CD4-positive, alpha-beta T cell treated with Interleukin-2 at 100 ng/mL for 4 hours (primary cell): ENCODE results near the gene IKBIP.
A peak's percentile ranks its signal among the peaks of the same experiment; 100 is the strongest.
"Not testable (repeated sequence)": the region's sequence is repeated elsewhere in the genome, so short reads cannot be mapped to it uniquely, and the experiment has no call there.

Experiments
- DNase-seq: peaks from one replicate; pipeline ENCODE4 v3.0.0-alpha.2; 2020; ENCODE audit warnings: low spot score

The IKBIP gene

GRCh38 chr12:98644712-98645571 lies at the start of gene IKBIP, which contains the start of gene APAF1:
Gene IKBIP, minus strand, starts transcription at chr12:98644788. Its CDS starts 87 bp downstream, at chr12:98644701.
Gene APAF1, plus strand, starts transcription at chr12:98645290. Its CDS starts 3,070 bp downstream, at chr12:98648360.
- peak; percentile 96 for DNase-seq

DNA sequence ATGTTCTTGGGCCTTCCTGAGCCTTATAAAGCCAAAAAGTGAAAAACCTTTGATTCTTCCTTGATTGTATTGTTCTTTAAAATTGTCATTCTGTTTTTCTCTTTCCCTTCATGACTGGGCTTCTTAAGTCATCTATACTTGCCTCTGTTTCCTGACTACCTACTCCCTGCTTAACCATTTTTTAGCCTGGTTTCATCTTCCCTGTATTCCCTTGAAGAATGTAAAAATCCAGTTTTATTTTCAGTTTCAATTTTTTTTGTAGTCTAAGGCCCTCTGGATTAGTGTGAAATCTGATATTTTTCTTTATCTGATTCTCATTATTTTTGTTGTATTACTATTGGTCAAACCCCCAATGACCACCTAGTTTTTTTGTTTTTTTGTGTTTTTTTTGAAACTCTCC lies 46.8 kb upstream of the IKBIP start:
- no peak for DNase-seq

DNA sequence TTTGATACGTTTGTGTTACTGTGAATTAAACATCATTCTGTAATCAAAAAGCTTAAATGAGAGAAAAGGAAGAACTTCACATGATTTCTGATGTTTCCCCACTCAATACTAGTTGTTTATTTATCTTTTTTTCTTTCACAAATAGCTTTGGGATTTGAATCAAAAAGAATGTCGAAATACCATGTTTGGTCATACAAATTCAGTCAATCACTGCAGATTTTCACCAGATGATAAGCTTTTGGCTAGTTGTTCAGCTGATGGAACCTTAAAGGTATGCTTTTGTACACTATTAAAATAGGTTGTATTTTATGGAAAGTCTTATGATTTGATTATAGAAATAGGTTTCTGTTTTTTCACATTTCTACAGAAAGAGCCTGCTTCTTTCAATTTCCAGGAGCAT lies 42.0 kb upstream of the IKBIP start:
- no peak for DNase-seq

GRCh38 chr12:98684199-98684598 lies 39.6 kb upstream of the IKBIP start:
- no peak for DNase-seq

DNA sequence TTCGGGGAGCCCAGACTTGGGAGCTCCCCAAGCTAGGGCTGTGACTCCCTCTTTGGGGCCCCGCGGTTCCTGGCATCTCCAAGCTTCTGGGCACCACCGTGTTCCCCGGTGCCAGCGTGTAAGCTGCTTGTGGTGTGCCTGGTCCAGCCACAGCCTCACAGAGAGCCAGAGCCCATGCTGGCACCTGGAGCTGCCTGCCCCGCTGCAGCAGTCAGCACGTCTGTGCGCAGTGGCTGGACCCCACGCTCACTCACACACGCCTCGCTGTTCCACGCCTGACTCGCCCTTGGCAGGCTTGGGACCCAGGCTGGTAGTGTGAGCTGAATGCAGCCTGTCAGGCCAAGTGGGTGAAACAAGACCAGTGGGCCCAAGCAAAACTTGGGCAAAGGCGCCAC lies 35.0 kb upstream of the IKBIP start:
- DNase-seq, result no peak

- no peak for DNase-seq
These were observed 34.5 kb upstream of the IKBIP start for GRCh38 chr12:98678946-98679610.

- no peak for DNase-seq
These were observed 33.8 kb upstream of the IKBIP start for GRCh38 chr12:98678236-98678945.

DNA sequence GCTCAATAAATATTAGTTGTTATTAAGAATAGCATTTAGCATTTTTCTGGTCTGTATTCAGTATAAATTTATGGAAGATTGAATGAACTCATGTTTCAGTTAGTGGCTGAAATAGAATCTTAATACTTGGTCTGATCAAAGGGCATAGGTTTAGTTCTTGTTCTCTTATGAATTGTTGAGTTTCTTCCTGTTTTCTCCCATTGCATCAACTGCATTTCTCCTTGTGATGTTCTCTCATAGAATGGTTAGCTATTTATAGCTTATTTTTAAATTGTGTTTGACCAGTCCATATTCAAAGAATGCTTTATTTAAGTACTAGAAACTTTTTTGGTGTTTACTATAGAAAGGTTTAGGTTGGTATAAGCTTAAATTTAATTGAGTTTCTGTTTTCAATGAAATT lies 30.3 kb upstream of the IKBIP start:
- DNase-seq, result no peak

GRCh38 chr12:98671459-98671858 lies 26.9 kb upstream of the IKBIP start:
- DNase-seq, result no peak

DNA sequence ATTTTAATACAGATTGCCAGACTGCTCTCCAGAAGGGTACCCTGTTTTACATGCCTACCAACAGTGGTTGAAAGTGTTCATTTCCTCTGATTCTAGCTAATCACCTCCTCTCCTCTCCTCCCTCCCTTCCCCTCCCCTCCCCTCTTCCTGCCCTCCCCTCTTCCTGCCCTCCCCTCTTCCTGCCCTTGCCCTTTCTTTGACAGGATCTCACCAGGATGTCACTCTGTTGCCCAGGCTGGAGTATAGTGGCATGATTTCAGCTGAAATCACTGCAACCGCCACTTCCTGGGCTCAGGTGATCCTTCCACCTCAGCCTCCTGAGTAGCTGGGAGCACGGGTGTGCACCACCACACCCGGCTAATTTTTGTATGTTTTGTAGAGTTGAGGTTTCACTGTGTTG lies 25.2 kb upstream of the IKBIP start:
- DNase-seq, result no peak

DNA sequence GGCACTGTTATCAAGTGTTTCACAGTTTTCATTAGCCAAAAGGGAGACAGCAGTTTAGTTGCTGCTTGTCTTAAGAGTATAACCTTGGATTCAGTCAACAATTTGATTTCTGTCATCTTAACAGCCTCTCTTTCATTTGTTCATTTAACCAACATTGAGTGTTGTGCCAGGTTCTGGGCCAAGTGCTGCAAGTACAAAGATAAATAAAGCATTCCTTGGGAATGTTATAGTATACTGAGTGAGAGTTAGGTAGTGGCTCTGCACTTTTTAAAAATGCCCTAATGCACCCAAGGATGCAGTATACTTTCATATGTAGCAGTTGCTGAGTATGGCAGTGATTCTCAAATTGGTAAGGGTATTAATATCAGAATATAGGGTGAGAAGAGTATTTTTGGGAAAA lies 15.9 kb upstream of the IKBIP start:
- no peak for DNase-seq

GRCh38 chr12:98656289-98657101 lies 11.9 kb upstream of the IKBIP start:
- DNase-seq, result no peak

DNA sequence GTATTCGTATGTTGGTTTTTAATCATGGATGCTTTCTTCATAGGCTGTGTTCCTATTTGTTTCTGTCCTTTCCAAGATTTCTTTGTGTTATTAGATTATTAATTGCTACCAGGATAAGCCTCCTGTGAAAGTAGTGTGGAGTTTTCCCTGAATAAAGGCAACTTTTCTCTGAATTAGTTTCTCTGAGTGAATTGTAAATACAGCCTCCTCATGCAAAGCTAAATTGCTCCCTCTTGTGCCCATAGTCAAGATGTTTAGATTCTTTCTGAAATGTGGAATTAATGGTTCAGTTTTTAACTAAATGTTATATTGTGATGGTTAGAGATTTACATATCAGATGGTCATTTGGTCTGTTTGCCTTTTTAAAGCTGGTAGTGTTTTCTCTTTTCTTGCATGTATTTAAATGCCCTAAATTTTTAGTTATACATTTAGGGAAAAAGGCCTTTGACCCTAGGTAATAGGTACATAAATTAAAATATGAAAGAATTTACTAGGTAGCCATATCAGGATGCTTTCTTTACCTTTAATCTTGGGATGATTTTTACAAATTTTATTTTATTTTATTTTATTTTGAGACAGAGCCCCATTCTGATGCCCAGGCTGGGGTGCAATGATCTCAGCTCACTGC lies 9.4 kb upstream of the IKBIP start:
- DNase-seq, result peak; percentile 64

DNA sequence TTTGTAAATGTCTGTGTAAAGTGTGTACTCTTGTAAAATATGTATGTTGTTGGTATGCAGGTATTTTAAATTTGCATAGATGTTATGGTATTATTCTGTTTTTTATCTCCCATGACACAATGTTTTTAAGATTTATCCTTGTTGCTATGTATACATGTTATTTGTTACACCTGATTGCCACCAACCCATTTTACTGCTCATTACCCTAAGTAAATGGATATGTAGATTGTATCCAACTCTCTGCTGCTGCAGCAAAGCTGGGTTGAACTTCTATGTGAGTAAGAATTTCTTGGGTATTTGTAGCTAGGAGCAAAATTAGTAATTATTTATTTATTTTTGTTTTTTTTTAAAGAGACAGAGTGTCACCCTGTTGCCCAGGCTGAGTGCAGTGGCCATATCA lies 6.7 kb upstream of the IKBIP start:
- DNase-seq, result no peak

- peak; percentile 8 for DNase-seq
These were observed 1.9 kb upstream of the IKBIP start for GRCh38 chr12:98646294-98647090.

- peak; percentile 10 for DNase-seq
These were observed 1.0 kb upstream of the IKBIP start for GRCh38 chr12:98645572-98646067.

DNA sequence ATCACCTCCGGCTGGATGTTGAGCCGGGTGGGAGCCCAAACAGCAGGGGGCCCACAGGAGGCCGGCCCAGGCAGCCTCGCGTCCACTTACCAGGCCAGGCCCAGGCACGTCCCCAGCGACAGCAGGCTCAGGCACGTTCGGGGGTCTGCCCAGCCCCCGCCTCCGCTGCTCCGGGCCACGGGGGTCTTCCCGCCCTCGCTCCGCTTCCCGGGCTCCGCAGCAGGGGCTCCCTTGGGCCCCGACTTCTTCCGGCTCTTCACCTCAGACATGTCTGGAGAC lies 216 bp downstream of the IKBIP start:
- no peak for DNase-seq

DNA sequence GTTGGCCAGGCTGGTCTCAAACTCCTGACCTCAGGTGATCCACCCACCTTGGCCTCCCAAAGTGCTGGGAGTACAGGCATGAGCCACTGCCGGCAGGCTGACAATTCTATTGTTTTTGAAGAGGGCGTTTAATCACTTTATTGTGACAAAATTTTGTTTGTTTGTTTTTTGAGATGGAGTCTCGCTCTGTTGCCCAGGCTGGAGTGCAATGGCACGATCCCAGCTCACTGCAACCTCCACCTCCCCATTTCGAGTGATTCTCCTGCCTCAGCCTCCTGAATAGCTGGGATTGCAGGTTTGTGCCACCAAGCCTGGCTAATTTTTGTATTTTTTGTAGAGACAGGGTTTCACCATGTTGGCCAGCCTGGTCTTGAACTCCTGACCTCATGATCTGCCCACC lies 1.8 kb downstream of the IKBIP start:
- not testable (repeated sequence) for DNase-seq

- no peak for DNase-seq
These were observed 5.1 kb downstream of the IKBIP start for GRCh38 chr12:98639491-98639890.

GRCh38 chr12:98638009-98638408 lies 6.6 kb downstream of the IKBIP start:
- no peak for DNase-seq

DNA sequence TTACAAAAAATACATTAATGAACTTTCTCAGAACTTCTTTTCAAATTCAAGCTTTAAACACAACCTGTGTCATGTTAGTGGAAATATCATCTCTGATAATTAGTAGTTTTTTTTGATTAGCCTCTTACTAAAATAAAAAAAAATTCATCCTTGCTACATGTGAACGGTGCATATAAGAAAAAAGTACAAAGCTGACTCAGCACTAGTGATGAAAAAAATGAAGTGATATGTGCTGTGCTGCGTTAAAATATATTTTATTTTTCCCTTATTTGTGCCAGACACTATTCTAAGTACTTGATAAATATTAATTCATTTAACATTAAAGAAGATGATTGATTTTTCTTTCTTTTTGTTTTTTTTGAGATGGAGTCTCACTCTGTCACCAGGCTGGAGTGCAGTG lies 7.5 kb downstream of the IKBIP start:
- DNase-seq, result no peak
